NK-92 treated with Interleukin-12 subunit alpha and Interleukin-12 subunit beta, amount 100 ng/mL, for 24 hours (cell line): ENCODE results near the gene NLRP1.

Experiments
- DNase-seq: peaks from one replicate; lab custom pipeline; 2025; lab: John Stamatoyannopoulos, UW

NLRP1 gene

DNA sequence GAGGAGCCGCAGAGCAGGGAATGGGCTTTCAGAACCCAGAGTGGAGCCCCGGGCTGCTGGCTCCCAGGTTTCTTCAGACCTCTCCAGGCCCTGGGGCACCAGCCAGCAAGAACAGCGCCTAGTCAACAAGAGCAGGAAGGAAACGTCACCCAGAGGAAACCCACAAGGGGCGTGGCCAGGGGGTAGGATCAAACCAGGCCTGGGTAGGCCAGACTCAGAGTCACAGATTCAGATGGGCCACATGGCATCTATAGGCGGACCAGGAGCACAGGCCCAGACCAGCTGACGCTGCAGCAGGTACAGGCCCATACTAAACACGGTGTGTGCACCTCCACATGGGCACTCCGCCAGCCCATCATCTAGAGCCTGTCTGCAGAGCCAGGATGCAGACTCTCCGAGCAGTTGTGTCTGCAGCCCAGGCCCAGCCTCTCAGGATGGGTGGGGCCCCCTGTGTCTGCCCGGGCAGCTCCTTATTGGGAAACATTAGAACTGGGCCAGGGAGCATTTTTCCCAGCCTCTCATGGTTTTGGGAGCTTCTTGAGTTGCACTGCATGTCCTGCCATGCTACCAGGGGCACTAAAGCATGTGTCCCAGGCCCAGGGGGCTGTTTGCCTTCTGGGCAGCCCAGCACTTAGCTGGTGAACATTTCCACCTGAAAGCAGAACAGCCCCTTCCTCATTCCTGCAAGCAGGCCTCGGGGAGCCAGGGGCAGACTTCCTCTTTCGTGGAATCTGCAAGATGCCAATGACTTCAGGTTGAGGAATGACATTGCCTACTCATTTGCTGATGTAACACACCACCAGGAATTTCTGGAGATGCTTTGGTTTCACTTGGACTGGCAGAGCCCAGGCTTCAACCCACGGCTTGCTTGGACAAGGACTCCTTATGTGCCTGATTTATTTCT, at the start of gene NLRP1:
Gene NLRP1, minus strand, starts transcription at position 127 of the 904 bp plus-strand sequence. CDS start 552 bp downstream, outside the sequence.
- DNase-seq: peak; percentile 74

DNA sequence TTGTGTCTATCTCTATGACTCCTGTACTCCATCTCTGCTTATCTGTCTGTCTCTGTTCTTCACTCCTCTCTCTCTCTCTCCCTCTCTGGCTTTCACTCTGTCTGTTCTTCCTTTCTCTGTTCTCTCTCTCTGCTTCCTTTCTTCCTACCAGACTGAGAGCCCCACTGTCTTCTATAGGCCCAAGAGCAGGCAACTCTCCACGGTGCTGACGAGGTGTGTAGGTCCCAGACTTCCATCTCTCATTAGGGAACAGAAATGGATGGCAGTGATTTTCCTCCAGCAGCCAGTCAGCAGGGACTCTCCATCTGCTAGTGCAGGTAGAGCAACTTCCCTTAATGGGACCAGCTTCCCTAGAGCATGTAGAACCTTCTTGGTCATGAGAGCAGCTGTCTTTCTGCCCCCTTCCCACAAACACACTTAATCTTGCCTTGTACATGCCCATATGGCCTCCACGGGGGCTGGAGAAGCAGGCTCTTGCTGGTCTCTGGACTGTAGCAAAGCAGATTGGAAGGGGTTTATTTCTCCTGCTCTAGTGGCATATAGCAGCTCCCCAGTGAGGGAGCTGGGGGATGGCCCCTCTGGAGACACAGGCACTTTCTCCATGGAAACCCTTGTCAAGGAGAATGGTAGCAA, 47.8 kb upstream of the NLRP1 start:
- no peak for DNase-seq

DNA sequence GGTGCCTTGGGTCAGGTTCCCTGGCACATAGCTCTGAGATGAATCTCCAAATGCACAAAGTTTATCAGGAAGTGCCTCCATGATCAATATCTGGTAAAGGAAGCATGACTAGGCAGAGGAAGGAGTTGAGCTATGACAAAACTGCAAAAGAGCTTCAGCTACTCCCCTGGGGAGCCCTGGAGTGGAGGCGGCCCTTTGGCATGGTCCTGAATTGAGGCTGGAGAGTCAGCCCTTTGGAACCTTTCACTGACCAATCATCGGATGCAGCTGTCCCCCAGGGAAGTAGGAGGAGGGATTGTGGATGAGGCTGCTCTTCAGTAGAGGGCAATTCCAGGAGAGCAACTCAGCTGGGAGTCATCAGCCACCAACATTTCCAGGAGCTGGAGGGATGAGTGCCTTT, 46.1 kb upstream of the NLRP1 start:
- DNase-seq: no peak

DNA sequence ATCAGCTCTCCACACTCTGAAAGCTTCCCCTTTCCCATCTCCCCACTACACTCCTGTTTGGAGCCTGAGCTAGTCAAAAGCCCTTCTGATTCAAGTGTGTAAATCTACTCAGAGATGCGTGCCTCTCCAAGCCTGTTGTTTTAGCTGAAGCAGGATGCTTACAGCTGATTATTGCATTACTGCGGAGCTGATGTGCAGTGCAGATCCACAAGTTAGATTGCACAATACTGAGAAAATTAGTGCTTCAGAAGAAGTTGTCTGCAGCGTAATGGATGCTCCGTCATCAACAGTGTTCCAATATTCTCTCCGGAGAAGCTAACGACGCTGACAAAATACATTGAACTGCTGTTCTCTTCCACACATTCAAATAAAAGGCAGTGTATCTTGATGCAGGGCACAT, 44.8 kb upstream of the NLRP1 start:
- no peak for DNase-seq

DNA sequence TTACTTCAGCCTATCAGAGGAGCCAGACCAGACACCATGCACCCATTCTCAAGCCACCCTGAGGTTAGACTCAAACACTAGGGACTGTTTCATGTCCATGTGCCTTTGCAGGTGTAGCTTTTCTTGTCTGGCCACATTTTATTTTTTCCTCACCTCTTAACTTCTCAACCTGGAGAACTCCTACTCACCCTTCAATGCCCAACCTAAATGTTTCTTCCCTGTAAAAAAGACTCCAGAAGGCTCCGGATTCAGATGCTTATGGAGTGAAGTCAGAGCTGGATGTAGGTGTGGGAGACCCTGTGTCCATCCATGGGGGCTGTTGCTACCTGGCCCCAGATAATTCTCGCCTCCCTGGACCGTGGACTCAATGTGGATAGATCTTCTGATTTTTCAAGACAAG, 44.0 kb upstream of the NLRP1 start:
- DNase-seq: no peak

DNA sequence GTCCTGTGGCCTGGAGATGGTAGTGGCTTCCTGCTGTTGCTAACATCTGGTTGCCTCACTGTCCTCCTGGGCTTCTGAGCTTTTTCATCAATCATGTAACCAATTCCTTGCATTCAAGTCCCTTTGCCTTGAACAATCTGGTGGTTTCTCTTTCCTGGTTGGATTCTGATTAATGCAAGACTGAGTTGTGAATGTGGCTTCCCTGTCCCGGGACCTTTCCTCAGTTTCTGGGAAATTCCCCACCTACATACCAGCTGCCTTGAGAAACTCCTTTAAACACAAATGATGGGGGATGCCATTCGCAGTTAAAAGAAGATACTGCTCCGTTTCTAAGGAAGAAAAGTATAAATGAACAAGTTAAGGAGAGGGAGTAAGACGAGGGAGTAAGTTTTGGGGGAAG, 39.9 kb upstream of the NLRP1 start:
- DNase-seq: no peak

DNA sequence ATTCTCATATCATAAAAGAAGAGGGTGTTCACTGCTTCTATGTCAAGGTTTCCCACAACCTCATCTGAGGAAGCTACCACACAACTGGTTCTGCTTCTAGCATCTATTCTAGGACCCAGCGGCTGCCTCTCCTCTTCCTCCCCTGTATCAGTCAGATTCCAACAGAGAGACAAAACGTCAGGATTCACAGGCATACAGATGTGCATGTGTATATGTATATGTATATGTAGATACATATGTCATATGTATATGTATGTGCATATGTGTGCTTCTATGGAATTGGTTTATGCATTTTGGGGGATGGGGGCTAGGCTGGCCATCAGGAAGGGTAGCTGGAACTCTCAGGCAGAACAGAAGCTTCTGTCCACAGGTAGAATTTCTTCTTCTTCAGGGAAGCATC, 37.4 kb upstream of the NLRP1 start:
- no peak for DNase-seq

DNA sequence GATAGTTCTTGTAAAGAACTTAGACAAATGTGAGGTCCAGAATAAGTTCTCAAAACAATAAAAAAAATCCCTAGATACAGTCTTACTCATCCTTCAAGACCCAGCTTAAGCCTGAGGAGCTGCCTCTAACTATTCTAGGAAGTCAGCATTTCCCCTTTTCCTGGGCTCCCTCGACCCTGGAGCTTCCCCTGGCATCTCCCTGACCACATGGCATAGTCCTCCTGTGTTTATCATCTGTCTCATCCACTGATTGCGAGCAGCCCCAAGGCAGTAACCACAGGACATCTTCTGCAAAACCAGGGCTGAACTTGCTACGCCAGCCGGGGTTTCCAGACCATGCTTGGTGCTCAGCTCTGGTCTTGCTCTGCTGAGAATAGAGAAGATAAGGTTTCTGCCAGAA, 36.7 kb upstream of the NLRP1 start:
- no peak for DNase-seq

DNA sequence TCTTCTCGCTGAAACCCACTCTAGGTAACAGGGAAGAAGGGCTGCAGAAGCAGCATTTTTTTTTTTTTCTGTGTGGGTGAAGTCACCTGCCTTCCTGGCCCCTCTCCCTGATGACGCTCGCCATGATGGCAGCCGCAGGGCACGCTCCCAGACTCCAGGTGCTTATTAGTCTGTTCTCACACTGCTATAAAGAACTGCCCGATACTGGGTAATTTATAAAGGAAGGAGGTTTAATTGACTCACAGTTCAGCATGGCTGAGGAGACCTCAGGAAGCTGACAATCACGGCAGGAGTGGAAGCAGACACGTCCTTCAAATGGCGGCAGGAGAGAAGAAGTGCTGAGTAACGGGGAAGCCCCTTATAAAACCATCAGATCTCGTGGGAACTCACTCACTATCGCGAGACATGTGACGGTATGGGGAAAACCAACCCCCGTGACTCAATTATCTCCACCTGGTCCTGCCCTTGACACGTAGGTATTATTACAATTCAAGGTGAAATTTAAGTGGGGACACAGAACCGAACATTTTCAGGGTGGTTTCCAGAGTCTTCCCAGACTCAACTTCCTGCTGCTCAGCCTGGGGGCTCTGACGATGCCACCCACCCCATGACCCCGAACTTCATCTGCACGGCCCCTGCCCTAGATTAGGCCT, 34.9 kb upstream of the NLRP1 start:
- no peak for DNase-seq

DNA sequence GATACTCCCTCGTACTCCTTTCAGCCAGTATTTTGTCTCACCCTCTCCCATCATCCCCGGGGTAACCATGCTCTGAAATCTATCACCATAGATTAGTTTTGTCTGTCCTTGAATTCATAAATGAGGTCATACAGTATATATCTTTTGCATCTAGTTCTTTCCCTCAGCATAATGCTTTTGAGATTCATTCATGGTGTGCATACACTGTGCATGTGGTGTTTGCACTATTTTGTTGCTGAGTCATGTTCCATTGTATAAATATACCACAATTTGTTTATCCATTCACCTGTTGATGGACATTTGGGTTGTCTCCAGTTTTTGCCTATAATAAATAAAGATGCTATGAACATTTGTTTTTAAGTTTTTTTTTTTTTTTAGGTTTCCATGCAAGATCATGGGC, 34.2 kb upstream of the NLRP1 start:
- no peak for DNase-seq

DNA sequence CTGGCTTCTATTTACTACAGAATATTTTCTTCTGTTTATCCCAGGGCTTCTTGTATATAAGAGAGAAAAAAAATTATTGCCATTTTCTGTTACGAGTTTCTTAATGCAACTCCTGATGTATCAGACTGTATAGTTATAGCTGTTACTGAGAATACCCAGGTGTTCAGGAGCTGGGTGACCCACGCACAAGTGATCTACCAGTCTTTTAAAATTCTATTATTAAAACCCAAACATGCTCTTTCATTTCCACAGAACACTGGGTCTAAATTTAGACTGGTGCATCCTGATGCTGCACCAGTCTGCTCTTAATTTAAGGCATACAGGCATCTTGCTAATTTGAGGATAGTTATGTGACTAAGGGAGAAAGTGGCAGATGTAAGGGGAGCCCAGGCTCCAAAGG, 31.2 kb upstream of the NLRP1 start:
- no peak for DNase-seq

DNA sequence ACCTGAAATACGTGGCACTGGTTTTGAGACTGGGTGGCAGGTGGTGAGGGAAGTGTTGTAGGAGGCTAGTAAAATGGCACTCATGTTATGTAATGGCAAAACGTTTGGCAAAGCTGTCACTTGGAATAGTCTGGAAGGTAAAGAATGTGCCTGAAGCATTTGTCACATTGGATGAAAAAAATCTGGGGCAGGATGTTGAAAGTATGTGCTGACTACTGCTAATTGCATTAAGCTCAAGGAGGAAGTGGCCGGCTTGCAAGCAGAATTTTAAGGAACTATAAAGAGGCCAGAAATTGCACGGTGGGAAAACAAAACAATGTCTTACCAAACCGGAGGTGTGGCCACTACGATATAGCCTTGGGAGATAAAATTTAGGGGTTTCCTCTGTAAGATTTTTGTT, 26.6 kb upstream of the NLRP1 start:
- no peak for DNase-seq

DNA sequence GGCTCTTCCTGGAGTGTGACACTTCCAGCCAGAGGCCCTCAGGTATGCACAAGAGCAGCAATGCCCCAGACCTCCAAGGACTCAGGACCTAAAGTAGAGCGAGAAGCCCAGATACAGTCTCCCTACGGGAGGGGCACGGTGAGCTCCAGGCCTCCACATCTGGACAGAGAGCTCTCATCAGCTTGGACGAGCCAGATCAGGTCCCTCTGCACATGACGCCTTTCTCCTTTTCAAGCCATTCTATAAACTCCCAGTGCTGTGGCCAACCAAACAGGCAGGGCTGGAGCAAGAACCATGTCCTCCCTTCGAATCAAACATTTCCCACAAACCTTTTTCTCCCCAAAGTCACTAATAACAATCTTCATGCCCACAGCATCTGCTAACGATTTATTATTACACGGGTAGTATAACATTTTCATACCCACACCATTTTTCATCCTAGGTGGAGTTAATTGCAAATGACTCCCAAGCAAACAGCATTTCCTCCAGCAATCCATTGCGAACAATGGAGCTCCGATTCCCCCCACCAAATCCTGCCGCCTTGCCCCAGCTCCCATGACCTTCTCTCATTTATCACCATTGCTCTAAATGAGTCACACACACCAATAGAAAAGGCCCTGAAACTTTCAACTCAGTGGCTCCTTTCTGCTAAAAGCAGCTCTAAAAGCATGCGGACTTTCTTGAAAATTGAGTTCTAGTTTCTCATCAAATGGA, 24.2 kb upstream of the NLRP1 start:
- no peak for DNase-seq

DNA sequence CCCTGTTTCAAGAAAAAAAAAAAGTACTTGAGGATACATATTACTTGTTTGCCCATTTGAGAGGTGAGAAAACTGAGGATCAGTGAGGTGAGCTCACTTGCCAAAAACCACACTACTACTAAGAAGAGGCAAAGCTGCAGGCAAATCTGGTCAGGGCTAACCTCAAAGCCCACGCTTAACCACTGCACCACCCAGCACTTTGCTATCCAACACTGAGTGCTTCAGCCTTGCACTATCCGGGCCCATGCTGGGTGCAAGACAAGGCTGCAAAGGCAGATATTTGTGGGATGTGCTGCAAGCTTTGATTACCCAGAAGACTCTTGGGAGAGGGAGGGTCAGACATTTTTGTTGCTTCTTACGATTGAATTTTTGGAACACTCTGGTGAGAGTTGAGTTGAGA, 23.6 kb upstream of the NLRP1 start:
- peak; percentile 8 for DNase-seq

DNA sequence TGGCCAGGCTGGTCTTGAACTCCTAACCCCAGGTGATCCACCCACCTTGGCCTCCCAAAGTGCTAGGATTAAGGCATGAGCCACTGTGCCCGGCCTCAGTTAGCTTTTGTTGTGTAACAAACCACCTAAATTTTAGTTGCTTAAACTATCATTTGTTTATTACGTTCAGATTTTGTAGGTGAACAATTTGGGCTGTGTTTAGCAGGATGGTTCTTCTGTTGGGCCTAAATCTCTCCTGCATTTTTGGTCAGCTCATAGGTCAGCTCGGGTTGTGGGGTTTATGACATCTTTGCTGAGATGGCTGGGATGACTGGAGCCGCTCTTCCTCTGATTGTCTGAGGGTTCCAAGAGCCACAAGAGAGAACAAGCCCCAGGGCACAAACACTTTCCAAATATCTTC, 21.1 kb upstream of the NLRP1 start:
- DNase-seq: no peak

DNA sequence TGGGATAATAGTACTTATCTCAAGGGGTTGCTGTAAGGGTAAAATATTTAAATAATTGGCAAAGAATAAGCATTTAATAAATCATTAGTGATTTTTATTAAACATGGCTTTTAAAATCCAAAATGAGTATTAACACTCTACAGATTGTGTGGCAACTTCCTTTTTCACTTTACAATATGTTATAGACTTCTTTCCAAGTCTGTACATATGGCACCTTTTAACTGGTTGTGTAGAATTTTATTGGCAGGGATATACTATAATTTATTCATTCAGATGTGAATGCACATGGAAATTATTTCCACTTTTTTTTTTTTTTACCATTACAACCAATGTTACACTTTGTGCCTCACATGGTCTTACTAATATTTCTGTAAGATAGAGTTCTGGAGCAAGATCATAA, 15.7 kb upstream of the NLRP1 start:
- no peak for DNase-seq

DNA sequence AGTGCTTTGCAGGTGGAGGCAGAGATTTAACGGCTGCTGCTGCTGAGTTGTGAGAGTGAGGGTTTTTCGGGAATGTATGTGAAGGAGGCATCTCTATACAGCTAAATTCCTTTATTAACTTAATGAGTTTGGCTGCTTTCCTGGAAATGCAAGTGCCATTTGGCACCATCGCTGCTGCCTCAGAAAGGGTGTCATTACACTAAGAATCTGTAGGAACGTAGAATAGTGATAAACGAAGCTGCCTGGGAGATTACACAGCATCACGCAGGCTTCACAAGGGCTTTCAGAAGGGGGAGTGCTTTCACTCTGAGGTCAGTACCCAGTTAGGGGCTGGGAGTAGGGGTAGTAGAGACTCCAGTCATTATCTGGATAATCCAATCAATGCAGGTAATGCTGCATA, 14.1 kb upstream of the NLRP1 start:
- DNase-seq: no peak

DNA sequence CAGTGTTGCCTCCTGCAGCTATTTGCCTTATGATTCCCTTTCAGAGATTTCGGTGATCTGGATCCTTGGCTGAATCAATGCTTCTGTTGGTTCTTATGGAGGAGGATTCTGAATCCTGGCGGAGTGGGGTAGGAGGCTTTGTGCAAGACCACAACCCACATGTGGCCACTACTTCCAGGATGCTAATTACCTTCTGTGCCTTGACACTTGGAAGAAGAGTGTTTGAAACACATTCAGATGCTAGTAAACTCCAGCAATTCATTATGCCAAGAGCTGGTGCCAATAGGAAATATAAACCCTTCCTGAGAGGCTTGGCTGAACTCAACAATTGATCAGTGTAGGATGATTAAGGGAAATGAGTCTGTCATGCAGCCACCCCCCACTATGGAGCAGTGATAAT, 12.1 kb upstream of the NLRP1 start:
- DNase-seq: no peak

DNA sequence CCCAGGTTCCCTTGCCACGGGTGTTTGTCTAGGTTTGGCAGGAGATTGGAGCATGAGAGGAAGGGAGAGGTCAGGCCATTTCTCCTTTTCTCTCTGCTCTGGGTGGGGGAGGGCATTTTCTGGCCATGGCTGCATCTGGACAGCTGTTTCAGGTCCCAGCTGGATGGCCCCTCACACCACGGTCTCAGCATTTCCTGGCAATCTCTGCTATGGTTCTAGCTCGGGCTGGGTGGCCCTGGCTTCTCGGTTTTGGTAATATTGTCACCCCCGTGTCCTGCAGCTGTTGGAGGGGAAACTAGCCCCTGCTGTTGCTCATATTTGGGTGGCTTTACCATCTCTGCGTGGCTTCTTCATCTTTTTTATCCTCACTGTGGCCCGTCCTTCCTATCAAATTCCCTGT, 11.5 kb upstream of the NLRP1 start:
- no peak for DNase-seq

DNA sequence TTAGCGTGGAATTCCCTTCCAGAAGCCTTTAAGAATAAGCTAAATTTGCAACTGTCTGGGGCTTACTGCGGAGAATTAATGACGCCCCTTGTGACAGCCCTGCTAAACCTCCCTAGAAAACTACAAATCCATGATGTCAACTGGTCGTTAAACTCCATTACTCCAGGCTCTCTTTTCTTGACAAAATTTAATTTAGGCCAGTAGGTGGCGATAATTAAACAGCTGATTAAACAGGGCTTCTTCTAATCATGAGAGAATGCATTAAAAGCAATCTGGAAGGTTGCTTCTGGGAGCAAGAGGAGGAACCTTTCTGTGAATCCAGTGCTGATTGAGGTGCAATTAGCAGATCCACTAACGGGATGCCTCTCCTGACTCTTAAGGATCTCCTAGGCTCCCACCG, 8.1 kb upstream of the NLRP1 start:
- no peak for DNase-seq

DNA sequence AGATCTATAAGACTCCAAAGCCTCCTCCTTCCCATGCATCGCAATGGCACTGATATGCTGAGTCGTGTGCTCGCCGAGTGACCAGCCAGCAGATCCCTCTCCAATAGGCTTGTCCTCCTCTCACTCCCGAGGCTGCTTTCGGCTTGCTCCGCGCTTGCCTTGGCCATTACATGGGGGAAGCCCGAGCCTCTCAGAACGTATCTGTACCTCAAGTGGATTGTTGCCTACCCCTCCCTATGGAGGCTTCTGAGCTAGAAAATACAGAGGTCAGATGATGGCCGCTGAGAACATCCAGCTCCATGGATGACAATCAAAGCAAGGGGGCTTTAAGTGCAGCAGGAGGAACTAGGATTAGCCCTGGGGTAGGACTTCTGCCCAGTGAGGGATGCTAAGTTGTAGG, 7.7 kb upstream of the NLRP1 start:
- DNase-seq: no peak

DNA sequence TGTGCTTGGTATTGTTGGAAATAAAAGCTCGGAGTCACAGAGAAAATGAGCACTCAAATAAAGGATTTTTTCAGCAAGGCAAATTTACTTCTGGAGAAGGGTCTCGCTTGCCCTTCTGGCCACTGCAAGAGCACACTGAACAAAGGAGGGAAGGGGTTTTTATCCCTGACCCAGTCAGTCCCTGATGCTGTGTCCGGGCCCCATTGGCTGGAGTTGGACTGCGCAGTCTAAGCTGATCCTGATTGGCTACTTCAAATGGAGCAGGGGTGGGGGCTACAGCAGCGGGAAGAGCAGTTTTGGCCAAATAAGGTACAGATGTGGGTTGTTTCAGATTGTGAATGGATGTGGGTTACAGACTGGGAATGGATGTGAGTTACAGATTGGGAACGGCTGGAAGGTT, 4.3 kb upstream of the NLRP1 start:
- no peak for DNase-seq
